Right kidney (tissue), 1 donor: Measurements from ENCODE around the gene AKR1E2.
A peak's percentile ranks its signal among the peaks of the same experiment; 100 is the strongest.

Experiments
- DNase-seq: peaks from one replicate; pipeline ENCODE4 v3.0.0-alpha.2; 2016

AKR1E2 gene

DNA sequence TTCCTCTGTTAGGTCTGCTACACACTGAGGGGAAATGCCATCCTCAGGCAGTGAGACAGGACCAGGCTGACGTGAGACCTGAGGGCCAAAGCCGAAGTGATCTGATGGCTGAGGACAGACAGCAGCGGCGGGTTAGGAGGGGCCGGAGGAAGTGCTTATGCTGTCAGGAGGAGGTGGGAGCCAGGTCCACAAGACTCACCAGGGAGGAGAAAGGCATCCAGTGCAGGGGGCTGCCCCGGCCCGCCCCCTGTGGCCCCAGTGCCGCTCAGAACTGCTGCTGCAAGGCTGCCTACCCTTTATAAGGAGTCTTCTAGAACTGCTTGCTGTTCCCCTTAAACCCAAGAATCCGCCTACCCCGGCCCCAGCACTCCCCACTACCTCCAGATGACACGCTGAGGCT, 19.8 kb downstream of the AKR1E2 start:
- no peak for DNase-seq

DNA sequence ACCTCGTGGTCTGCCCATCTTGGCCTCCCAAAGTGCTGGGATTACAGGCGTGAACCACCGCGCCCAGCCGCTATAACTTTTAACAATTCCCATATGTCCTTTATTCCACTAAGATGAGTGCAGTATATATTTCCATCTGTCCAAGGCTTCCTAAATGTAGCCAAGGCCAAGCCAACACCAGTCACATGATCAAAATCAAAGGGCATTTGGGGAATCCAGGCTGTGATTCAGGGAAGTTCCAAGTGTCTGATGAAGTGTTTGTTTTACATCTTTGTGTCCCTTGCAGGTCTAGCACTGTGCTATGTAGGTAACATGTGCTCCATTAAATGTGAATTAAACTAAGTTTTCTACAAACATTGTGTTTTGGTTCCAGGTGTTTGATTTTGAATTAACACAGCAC, 20.8 kb downstream of the AKR1E2 start:
- no peak for DNase-seq

DNA sequence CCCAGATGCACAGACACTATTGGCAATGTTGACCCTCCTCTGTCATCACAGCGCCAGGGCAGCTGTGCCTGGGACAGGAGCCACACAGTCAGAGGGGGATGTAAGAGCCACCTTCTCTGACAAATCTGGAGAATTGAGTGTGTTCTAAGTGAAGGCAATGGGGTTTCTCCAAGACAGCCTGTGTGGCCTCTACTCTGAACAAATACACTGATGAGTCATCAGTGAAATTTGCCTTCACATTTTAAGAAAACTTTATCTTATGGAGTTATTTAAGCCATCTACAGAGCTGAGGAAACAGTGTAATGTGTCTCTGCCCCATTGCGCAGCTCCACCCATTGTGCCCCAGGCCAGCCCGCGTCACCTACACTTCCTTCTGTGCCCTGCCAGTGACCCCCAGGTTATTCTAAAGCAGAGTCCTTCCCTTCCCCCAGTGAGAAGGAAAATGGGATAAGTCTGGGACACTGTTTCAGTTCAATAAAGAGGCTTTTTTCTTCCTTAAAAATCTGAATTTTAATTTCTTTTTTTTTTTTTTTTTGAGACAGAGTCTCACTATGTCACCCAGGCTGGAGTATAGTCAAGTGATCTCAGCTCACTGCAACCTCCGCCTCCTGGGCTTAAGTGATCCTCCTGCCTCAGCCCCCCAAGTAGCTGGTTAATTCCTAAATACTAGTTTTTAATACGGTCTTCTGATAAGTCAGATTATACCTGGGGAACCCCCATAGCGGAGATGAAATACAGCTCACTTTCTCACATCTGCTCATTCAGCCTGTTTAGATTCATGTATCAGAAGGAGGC, 21.8 kb downstream of the AKR1E2 start:
- DNase-seq: no peak

DNA sequence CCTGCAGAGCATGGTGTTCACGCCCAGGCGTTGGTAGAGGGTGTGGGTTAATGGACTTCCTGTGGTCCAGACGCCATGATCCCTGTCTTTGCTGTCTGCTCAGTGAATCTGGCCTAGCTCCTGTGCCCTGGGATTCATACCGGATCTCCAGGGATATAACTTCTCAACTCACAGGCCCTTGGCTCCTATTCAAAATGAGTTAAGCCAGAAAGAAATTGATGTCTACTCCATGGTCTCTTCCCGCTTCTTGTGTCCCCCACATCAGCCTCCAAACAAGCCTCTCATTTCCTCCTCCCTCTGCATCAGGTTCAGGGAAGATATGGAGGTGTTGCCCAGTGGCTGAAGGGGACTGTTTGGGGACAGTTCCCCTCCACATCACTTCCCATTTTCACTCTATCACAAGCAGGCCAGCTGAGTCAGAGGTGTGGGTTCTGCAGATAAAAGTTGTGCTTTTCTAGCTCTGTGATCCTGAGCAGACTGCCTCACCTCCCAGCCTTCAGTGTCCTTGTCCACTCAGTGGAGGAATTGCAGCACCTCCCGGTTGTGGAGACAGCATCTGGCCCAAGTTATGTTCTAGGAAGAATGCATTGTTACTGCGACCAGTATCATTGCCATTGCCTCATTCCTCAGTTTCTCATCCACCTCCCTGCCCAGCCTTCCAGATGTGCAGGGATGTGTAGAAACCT, 22.5 kb downstream of the AKR1E2 start:
- no peak for DNase-seq

DNA sequence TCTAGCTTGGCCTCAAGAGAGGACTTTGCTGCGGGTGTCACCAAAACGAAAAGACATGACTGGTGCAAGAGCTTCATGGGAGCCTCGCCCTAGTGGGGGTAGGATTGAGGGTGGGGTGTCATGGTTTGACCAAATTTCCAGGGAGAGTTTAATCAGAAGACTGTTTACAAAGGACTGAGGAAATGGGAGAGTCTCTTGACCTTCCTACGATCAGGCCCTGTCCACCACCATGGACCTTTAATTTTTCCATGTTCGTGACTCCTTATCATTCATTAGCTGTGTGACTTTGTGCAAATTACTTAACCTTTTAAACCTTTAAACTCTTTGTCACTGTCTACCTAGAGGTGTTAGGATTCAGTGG, 23.0 kb downstream of the AKR1E2 start:
- DNase-seq: no peak

DNA sequence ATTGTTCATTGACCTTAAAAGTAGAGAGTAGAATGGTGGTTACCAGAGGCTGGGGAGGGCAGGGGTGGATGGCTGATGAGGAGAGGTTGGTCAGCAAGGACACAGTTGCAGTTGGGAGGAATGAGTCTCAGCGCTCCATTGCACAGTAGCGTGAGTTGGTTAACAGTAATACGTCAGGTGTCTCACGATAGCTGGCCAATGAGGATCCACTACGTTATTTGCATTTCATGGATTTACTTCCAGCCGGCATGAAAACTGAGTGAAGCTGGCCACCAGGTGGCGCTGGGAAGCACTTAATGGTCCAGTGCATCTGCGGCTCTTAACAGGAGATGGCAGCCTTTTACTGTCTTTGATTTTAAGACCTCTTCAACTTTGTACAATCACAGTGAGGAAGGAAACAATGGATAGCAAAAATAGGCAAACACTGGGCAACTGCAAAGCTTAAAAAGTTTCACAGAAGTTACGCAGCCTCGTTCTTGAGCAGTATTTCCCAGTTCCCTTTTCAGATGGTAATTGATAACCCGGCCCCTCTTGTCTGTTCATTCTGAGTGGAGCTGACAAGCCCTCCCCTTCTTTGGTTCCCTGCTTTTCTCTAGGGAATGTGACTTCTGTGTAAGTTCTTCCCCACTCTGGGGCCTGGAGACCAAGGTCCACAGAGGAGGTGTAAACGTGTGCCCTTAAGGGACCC, 23.7 kb downstream of the AKR1E2 start:
- DNase-seq: peak; percentile 73

DNA sequence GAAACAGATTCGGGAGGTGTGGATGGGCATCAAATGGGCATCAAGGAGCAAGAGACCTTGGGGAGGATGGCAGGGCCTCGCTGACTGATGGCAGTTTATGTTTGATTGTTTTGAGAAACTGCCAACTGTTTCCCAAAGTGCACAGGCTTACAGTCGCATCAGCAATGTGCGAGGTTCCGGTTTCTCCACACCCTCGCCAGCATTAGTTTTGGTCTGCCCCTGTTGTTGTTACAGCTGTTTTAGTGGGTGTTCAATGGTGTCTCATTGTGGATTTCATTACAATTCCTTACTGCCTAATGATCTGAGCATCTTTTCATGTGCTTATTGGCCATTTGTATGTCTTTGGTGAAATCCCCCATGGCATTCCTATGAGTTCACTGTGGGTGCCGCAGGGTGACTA, 24.4 kb downstream of the AKR1E2 start:
- no peak for DNase-seq

DNA sequence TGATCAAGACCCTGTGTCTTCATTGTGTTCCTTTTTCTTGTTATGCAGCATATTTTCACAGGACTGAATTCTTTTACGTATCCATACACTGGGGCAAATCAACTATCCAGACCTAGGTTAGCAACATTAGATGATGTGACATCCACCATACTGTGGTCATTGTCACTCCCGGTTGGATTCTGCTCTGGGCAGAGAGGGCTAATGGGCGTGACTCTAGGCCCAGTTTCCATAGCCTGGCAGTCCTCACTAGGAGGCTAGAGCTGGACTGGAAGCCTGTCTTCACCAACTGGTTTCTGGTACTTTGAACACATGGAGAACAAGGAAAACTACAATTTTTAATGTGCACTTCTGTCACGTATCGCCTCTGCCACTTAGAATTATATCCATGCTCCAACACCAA, 25.2 kb downstream of the AKR1E2 start:
- no peak for DNase-seq

DNA sequence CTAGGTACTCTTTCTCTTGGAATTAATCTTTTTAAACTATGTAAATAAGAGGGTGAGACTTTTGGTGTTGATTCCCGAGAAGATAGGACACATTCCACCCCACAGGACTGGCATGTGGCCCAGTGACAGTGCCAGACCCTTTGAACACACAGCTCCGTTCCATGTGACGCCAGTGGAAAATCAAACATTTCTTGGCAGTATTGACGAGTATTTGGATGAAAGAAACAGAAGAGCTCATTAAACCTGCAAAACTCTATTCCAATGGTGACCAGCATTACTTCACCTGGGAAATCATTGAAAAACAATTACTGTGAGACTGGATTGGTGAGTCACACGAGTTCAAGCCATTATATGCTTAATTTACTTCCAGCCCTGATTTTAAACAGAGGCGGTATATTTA, 25.8 kb downstream of the AKR1E2 start:
- no peak for DNase-seq

DNA sequence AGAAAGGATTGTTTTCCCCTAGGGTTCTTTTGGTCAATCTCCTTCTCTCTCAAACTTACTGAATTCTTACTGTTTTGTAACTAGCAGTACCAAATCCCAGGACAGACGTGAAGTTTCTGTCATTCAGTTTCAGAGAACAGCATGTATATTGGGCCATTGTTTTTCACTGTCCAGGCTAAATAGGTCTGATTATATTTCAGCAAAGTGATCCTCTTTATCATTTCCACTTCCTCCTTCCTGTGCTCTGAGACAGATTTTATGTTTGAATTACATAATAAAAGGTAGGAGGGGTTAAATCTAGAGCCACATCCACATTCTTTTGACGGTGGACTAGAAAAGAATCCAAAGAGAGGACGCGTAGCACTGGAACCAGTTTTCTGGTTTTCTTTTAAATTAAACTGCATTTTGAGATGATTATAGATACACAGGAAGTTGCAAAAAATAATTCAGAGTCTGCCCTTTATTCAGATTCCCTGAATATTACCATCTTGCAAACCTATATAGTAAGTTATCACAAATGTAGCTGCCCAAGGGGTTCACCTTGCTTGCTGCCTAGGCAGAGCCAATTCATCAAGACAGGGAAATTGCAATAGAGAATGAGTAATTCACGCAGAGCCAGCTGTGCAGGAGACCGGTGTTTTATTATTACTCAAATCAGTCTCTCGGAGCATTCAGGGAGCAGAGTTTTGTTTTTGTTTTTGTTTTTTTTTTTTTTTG, 40.1 kb downstream of the AKR1E2 start:
- no peak for DNase-seq

DNA sequence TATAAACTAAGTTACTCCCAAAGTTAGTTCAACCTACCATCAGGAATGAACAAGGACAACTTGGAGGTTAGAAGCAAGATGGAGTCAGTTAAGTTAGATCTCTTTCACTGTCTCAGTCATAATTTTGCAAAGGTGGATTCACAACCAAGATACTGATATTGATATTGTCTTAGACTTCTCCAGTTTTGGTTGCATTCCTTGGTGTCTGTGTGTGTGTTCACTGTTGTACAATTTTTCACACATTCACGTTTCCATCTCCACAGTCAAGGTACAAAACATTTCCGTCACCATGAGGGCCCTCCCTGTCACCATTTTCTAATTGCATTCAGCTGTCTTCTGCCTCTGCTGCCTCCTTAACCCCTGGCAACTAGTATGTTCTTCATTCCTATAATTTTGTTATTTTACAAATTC, 41.1 kb downstream of the AKR1E2 start:
- no peak for DNase-seq

DNA sequence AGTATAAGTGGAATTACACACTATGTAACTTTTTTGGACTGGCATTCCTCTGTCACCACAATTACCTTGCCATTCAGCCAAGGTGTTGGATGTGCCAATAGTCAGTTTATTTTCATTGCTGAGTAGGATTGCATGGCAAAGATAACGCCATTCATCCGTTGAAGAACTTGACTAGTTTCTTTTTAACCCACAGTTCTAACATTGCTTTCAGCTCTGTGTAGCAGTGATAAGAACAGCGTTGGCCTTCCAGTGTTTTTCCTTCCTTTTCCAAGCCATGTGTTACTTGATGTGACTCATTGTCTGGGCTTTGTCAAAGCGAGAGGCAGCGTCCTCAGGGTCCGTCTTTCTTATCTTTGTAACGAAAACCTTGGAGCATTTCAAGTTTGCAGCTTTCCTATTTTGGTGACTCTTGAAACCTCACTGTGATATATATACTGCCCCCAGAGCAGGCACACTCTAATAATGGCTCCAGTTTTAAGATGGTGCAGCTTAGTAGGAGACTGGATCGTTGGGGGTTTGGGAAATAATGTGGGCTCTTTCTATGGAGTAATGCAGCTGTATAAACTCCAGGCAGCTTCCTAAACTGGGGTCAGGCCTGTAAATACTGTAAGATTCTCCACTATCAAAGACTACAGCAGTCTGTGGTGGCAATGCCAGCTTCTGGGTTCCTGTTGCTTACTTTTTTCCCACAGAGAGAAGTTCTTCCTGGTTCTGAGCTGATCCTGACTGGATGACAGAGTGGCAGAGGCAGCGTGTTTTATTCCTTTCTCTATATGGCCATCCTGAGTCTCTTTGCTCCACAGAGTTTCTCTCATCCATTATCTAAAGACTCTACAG, 41.7 kb downstream of the AKR1E2 start:
- DNase-seq: no peak

DNA sequence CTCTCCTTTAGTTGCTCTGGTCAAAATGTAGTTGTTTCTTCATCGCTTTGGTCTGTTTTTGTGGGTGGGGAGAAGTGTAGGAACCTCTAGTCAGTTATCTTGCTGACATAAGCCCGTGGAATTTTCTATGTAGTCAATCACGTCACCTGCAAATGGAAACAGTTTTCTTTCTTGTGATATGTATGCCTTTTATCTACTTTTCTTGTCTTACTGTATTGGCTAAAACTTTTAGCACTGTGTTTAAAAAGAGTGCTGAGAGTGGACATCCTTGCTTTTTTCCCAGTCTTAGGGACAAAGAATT, 42.3 kb downstream of the AKR1E2 start:
- DNase-seq: no peak

DNA sequence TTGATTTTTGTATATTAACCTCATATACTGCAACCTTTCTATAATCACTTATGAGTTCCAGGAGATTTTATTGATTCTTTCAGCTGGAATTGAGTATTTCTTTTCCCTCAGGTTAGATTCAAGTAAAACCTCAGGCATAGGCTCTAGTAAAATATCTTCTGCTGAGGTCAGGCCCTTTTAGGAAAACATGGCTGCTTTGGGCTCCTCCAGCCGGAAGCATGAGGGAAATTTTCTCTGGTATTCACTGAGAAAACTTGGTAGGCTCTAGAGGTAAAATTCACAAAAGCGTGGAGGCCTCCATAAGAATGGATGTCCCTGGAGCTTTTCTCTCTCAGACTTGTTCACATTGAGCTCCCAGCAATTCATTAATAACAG, 56.7 kb downstream of the AKR1E2 start:
- no peak for DNase-seq

DNA sequence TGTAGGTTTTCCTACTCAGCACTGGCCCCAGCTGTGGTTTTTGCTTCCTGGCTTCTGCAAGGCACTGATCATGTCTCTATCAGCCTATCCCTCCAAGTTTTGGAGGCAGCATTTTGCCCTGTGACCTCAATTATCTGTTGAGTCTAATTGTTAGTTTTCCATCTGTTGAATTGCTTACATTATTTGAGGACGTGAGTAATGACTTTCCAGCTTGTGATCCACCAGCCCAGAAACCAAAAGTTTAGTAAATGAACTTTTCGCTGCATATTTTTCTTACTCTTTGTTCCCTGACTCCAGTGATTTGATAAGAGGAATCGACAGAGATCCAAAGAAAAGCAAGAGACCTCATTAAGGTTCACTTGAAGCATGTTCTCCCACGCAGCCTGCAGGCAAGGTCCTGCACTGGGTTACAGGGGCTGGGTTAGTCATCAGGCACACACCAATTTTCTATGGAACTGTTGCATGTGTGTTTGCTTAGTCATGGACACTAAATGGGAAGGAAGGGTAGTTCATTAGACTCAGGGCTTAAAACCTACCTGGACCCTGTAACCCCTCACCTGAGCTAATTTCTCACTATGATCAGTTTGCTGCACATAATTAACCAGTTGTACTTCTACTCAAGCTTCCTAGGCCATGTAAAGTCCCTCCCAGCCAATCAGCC, 57.2 kb downstream of the AKR1E2 start:
- no peak for DNase-seq

DNA sequence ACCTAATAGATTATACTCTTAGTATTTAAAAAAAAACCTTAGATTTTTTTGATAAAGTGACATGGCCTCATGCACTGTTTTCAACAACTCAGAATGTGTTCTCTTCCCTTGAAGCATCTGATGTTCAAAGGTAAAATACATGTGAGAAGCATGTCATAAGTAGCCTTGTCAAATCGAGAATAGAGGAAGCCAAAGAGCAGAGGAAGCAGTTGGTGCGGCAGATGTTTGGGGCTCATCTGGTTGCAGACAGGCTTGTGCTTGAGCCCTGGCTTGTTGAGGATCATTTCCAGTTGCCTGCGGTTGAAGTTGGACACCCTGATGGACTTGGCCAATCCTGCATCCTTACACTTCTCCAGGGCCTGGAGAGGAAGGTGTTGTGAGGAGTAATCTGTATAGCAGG, 59.2 kb downstream of the AKR1E2 start:
- DNase-seq: no peak

DNA sequence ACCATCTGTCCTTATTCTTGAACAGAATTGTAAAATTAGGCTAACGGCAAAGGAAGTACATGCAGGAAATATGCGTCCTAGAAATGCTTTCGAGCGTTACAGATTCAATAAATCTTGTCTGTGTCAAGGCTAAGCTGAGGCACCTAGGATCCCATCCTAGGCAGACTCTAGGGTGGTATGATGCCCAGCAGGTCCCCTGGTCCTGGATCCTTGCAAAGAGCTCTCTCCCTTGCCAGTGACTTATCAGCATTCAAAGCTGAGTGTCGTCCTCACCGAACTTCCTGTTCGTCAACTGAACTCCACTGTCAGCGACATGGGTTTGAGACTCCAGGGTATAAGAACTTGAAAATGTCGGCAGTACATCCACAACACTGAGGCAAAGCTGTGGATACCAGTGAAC, 61.5 kb downstream of the AKR1E2 start:
- no peak for DNase-seq

DNA sequence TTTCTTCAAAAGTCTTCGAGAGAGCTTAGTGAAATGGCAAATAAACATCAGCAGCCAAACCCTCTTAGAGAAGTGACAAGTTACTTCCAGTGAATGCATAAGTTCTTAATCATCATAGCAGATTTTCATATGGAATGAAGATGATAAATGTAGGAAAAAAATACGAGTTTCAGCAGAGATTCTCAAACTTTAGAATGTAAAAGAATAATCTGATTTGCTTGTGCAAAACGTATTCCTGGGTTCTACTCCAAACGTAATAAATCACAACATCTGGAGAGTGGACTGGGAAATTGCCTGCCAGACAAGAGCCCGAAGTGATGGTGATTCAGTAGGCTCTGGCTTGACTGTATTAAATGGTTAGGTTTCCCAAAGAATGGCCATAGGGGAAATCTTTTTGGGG, 62.2 kb downstream of the AKR1E2 start:
- DNase-seq: no peak

DNA sequence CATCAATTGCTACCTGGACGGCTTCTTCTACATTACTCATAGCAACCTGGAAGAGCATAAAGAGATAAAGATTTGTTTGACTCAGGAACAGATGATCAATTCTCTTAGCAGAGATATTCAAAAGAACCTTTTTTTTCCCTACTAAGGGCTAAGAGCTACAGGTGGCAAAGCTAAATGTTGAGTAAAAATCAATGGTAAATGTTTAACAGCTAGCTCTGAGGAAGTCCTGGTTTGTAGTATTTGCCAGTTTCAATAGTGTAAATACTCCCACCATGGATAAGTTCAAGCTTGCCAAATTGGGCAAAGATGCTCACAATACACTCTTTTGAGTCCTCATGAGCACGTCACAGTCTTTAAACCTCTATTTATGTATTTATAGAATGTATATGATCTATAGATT, 64.0 kb downstream of the AKR1E2 start:
- DNase-seq: no peak

DNA sequence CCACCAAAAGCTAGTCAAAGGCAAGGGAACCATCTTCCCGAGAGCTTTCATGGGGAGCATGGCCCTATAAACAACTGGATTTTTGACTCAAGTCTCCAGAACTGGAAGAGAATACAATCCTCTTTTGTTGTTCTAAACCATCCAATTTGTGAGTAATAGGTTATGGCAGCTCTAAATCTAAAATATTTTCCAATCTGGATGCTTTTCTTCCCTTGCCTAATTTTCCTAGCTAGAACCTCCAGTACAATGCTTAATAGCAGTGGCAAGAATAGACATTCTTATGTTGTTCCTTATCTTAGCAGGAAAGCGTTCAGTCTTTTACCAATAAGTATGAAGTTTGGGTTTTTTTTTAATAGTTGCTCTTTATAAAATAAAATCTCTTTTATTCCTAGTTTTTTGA, 66.7 kb downstream of the AKR1E2 start:
- DNase-seq: no peak

DNA sequence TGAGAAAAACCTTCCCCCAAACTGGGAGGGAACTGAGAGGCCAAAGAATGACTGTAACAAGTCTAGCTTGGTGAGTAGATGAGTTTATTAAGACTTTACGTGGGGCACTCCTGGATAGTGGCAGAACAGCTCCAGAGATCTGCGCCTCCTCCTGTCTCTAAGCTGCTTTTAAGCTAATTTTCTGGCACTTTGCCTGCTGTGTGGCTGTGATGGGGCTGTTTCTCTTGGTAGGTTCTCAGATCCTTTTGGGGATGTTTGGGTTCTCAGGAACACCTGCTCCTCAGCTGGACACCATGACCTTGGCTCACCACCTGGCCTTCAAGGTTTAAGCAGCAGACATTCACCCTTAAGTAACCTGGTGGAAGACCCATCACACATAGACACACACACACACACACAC, 68.3 kb downstream of the AKR1E2 start:
- no peak for DNase-seq
